Amygdala (tissue), 56 donors: ENCODE results near the gene RSPRY1.
A peak's percentile ranks its signal among the peaks of the same experiment; 100 is the strongest.
"Not testable (repeated sequence)": the region's sequence is repeated elsewhere in the genome, so short reads cannot be mapped to it uniquely, and the experiment has no call there.

ENCODE experiments used
- DNase-seq, 56 donors: peaks; one replicate each; lab custom pipeline; 2025; lab: John Stamatoyannopoulos, UW

Gene RSPRY1

DNA sequence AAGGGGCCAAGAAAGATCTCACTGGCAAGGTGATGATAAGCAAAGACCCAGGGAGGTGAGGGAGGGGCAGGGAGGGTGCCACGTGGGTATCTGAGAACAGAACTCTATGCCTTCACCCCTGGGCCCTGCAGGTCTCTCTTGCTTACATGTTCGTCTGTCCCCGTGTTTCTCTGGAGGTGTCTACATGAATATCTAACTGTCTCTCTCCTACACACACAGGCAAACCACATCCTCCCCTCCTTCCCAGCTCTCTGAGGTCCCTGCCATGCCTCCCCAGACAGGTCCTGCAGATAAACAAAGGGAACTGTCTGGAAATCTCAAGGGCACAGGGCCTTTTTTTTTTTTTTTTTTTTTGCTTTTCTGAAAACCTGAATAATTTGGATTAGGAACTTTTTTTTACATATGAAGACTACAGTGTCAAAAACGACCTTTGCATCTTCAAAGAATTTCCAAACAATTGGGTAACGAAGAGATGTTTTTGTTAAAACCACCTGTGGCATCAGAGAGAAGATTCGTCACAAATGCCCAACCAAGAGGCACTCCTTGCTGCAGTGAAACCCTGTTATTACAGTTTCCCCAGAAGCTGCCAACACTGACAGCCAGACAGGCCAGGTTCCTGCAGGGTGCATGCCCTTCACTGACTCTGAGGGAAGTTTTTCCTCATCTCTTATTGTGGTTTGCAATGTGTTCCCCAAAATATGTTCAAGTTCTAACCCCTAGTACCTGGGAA lies 80.6 kb downstream of the RSPRY1 start:
- DNase-seq, result no peak

DNA sequence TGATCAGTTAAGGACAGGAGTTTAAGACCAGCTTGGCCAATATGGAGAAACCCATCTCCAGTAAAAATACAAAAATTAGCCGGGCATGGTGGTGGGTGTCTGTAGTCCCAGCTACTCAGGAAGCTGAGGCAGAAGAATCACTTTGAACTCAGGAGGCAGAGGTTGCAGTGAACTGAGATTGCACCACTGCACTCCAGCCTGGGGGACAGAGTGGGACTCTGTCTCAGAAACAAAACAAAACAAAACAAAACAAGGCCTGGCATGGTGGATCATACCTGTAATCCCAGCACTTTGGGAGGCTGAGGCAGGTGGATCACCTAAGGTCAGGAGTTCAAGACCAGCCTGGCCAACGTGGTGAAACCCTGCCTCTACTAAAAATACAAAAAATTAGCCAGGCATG lies 81.2 kb downstream of the RSPRY1 start:
- not testable (repeated sequence) for DNase-seq

DNA sequence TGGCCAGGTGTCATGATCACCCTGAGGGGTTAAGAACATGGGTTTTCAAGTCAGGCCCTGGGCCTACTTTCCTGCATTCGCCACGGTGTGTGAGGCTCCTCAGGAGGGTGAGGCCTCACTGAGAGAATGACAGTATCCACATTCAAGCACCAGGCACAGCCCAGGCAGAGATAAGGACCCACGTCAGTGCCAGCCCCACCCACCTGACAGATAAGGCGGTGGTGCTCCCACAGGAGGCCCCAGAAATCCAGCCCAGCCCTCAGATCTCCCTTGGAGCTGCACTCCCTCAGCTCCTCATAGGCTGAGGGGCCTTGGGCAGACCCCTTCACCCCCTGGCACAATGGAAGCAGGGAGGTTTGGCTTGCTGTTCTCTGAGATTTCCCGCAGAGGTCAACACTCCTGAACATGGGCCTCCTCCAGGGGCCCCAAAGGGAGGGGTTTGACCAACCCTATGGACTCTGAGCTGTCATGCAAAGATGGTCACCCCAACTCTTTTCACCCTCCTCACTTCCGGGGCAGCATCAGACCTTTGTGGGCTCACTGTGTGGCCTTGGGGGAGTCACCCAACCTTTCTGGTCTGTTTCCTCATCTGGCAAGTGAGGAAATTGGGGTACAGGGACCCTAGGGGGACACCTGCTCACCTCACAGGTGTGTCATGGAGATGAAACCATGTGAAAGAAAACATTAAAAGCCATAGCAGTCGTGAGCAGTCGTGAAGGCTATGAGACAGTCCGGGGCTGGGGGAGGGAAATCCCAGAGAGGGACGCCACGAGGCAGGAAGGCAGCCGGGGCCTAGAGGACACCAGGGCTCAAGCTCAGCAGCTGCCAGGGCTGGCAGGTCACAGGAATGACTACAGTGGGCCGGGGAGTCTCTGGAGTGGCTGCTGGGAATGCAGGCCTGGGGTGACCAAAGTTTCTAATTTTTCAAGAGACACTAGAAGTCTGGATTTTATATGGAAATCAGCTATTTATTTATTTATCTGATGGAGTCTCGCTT lies 83.0 kb downstream of the RSPRY1 start:
- DNase-seq, result peak in 1 of 56 donors; percentile 16

DNA sequence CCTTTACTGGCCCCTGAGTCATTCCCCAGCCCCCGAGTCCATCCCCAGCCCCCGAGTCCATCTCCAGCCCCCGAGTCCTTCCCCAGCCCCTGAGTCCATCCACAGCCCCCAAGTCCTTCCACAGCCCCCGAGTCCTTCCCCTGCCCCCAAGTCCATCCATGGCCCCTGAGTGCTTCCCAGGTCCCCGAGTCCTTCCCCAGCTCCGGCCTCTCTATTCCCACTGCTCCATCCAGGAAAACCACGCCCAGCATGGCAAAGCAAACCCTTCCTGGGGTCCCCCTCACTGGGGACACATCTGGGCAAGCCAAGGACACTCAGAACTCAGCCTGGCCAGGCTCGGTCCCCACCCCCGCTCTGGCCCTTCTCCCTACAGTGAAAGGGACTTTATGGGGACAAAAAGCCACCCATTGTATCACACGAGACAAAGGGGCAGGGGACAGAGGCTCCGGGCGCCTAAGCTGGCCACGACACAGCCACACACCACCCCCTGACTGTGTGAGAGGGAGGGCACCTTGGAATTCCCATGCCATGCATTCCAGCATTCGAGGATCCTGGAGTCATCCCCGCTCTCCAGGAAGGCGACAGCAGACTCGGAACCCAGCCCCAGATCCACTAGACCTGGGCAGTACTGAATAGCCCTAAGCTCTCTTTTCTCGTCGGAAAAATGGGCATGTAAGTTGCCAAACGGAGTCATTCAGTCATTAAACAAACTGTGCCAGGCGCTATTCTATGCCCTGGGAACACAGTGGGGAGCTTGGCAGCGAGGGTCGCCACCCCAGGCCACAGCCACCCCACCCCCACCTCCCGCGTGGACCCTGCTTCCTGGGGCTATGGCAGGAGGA lies 84.3 kb downstream of the RSPRY1 start:
- peak in 52 of 56 donors; percentile 38 to 93 (median 80) for DNase-seq

DNA sequence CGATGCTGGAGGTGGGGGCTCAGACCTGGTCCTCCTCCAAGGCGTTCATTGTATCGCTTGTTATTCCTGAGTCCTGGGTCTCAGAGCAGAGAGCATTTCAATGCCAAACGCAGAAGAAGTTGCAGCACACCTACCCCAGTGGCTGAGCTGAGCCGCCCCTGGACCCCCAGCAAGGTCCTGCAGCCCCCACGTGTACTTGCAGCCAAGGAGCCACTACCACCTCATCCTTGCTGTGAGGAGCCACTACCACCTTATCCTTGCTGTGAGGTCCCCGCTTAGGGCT lies 84.9 kb downstream of the RSPRY1 start:
- DNase-seq, result no peak

DNA sequence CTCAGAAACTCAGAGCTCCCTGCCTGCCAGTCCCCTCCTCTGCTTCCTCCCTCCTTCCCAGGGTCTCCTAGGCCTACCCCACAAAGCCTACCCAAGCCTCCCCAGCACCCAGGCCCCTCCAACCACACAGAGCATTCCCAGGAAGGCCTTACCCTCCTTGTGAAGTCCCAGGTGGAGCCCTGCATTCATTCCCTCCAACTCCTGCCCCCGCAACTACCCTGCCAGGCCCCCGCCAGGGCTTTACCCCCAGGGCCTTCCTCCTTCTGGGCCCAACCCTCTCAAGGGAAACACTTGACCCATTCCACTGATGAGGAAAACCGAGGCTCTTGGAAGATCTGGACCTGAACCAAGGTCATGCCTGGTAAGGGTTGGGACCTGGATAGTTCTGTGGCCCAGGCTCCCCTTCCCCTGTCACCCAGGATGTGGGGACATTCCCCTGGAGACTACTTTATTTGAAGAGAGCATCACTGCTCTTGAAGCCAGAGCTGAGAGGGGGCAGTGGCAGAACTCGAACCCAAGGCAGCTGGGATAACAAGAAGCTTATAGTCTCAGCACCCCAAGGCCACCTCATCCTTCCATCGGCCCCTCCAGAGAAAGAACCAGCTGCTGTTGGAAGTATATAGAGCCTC lies 85.9 kb downstream of the RSPRY1 start:
- no peak for DNase-seq

DNA sequence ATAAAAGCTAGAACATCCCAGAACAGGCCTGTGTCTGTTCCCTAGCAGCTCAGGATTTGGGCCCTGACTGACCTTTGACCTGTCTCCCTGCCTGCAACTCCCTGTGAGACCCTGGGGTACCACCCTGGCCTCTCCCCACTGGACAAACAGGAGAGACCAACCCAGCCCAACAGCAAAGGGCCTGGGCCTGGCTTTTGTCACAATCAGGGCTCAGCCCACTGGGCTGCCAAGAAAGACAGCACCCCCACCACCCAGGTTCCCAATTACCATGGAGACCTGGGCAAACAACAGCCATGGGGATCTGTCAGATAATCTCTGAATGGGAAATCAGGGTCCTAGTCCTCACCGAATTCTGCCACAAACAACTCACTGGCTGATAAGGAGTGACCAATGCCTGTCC lies 87.2 kb downstream of the RSPRY1 start:
- no peak for DNase-seq

DNA sequence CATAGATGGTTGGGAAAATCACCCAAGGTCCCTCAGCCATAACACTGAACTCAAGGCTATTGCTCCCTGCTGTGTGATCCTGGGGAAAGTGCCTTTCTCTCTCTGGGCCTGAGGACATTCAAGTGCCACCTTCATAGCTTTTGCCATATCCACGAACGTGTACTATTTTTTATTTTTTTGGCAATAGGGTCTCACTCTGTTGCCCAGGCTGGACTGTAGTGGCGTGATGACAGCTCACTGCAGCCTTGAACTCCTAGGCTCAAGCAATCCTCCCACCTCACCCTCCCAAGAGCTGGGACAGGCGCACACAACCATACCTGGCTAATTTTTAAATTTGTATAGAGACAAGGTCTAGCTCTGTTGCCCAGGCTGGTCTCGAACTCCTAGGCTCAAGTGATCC lies 87.7 kb downstream of the RSPRY1 start:
- DNase-seq, result no peak

DNA sequence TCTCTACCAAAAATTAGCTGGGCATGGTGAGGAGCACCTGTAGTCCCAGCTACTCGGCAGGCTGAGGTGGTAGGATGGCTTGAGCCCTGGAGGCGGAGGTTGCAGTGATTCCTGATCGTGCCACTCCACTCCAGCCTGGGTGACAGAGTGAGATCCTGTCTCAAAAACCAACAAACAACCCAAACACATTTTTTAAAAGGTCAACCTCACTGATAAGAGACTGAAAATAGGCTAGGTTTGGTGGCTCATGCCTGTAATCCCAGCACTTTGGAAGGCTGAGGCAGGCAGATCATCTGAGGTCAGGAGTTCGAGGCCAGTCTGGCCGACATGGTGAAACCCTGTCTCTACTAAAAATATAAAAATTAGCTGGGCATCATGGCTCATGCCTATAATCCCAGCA lies 89.8 kb downstream of the RSPRY1 start:
- DNase-seq, result not testable (repeated sequence)

DNA sequence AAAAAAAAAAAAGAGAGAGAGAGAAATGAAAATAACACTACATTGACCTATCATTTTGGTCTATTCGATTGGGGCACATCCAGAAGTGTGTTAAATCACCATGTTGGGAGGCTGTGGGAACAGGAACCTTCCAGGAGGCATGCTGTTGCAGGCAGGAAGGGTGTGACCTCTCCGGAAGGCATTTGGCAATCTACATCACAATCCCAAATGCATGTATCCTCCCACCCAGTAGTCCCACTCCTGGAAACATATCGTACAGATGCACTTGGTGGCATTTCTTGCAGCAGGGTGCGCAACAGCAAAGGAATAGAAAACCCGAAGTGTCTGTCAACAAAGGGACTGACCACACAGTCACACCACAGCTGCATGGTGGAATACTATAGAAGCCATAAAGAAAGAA lies 90.5 kb downstream of the RSPRY1 start:
- DNase-seq, result peak in 1 of 56 donors; percentile 41

DNA sequence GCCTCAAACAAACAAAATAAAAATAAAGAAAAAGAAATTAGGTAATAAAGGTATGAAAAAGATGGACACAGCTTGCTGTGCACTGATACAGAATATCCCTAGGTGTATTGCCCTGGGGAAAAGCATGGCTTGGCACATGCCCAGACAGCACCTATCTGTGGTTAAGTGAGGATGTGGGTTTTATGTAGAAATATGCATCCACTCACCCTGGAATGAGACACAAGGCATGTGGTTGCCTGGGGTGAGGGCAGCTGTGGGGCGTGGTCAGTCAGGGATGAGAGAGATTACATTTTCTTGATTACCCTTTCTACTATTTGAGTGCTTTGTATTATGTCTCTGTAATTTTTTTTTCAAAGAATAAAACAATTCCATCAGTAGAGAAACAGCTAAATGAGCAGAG lies 91.5 kb downstream of the RSPRY1 start:
- DNase-seq, result no peak

DNA sequence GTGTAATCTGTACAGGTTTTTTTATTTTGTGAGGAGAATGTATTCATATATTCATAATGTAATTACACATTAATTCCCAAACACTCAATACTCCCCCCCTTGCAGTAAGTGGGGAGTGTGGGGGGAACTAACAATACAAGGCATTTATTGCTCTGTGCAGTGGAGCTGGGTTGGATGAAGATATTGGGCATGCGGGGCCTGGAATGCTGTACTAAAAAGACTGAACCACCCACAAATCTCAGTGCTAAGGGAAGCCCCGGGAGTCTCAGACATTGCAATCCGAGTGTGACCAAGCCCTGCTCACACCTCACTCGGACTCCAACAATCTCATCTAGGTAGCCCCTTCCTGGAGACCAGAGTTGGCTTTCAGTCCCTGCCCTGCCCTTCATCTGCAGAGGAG lies 92.4 kb downstream of the RSPRY1 start:
- DNase-seq, result peak in 28 of 56 donors; percentile 17 to 77 (median 34)

DNA sequence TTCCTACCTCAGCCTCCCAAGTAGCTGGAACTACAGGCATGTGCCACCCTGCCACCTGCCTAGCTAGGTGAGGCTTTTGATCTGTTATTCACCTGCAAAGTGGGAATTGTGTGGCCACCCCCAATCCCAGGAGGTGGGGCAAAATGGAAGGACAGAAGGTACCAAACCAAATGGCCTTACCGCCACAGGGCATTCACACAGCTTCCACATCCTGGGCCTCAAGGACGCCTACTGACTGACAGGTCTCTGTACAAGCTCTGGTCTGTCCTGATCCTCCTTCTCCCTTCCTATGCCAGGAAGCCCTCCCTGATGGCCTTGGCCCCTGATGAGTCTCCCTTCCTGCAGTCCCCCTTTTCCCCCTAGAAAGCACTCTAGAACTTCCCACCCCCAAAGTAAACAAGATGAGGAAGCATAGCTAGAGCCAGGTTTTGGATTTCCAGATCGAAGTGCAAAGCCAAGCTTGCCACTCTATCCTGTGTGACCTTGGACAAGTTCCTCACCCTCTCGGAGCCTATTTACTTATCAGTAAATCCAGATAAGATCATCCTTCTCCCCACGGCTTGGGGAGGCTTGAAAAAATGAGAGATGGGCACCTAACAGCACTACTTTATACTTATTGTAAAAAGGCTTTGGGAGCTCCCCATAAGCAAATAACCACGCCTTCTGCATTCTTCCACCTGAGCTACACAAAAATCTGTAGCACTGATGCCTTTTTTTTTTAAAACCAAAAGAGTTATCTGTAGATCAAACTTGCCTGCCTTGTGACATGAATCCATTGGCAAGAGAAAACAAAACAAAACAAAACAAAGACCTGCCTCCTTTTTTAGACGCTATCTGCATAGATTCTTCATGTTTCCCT lies 93.9 kb downstream of the RSPRY1 start:
- no peak for DNase-seq

DNA sequence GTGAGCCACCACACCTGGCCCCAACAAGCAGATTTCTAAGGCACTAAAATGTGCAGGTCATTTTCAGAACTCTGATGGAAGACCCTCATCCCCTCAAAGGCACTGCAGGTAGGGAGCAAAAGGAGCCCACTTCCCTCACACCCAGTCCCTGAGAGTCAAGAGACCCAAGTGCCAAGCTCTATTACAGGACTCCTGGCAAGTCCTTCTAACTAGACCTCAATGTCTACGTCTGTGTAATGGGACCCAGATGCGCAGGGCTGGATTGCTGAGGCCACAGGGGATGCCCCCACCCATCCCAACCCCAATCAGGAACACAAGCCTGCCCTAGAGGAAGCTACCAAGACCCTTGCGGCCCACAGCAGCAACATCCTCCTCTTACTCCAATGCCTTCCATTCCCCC lies 95.7 kb downstream of the RSPRY1 start:
- no peak for DNase-seq

DNA sequence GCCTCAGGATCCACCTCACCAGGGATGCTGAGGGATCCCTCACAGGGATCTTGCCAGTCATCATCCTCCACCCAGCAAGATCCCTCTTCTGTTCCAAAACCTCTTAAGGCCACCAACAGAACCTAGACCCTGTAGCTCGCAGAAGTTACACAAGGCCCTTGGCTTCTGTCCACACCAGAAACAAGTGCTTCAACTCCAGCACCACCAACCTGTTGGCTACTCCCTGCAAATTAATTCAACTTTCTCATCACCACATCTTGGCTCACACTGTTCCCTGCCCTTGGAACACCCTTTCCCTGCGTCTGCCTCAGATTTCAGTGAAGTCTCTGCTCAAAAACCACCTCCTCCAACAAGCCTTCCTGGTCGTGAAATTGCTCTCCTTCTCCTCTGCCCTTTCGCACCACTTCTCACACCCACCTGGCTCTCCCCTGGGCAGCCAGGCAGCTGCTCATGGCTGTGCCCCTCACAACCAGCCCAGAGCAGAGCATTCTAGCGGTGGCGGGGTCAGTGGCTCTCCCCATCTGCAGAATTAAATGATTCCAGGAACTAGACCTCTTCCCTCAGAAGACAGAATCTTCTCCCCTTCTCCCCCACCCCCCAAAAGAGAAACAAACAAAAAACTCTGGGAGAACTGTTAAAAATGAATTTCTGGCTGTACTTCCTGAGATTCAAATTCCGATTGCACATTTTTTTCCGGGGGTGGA lies 96.5 kb downstream of the RSPRY1 start:
- DNase-seq, result no peak

DNA sequence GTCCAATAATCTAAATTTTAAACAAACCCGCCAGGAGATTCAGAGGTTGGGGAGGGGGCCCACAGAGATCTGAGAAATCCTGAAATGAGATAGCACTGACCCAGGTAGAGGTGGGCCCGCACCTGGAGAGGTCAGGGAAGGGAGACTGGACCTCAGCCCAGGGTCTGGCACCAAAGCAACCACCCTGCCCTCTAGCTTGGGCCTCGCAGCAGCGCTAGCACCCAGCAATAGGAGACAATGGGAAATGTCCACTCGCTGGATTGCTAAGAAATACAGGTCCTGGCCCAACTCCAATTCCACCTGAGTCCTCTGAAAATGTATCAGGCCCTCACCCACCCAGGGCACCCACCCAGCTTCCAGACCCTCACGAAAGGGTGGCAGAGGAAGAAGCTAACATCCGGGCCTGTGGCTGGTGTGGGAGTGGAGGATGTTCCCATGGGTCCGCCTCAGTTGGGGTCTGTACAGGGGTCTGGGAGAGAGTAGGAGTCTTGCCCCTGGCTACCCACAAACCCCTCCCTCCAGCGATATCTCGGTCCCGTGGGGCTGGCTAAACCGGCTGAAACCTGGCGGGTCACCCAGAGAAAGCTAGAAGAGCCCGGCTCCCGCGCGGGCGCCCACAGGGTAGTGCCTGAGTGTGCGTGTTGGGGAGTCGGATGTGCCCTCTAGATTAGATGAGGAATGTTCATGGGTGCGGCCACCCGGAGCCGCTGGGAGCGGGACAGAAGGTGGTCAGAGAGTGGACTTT lies 97.3 kb downstream of the RSPRY1 start:
- peak in 6 of 56 donors; percentile 11 to 43 (median 36) for DNase-seq

DNA sequence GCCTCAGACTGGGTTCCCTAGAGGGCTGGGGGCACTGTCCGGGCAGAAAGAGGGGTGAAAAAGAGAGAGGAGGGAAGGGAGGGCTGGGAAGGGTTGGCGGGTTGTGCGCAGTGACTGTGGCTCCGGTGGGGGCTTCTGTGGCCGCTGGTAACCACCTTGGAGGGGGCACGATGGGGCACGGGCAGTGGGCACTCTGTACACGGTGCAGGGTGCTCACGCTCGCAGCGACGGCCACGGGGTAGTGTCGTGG lies 97.8 kb downstream of the RSPRY1 start:
- no peak for DNase-seq

DNA sequence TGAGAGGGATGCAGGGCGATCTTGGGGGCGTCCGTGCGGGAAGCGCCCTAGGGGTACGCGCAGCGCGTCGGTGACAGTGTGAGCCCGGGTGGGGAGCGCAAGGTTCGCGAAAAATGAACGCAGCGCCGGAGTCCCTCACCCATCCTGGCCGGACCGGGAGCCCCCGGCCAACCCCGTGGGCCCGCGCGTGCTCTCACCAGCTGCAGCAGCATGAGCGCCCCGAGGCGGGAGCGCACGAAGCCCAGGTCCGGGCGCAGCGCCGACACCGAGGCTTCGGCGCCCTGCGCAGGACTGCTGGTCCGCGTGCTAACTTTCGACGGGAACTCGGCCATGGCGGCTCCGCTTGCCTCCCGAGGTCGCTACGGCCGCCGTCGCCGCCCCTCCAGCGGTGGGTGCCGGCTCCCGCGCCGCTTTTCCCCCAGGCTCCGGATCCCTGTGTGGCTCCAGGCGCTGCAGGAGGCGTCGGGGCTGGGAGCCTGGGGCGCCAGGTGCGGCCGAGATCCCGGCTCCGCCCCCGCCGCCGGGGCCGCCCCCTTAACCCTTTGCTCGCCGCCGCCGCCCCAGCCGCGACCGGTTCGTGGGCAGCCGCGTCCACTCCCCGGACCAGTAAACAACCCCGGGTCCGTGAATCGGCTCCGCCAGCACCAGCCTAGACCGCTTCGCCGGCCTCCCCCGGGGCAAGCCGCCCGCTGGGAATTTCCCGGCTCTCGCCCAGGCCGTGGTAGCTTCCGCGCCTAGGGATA lies 98.3 kb downstream of the RSPRY1 start, which contains the start of gene PLLP:
Gene PLLP, minus strand, starts transcription at position 464 of the 743 bp plus-strand sequence. Its CDS starts 132 bp downstream, at position 332.
- DNase-seq, result peak in 36 of 56 donors; percentile 18 to 80 (median 55)
